GM21717 (cell line): ENCODE data around the gene TOP2B.

Experiments used
- ATAC-seq: cut with Tn5 transposase; IDR thresholded peaks from one replicate; pipeline ENCODE4 v1.9.1; 2021; ENCODE audit warnings: mild to moderate bottlenecking, moderate library complexity; ENCODE audit not compliant: unreplicated experiment

TOP2B gene

DNA sequence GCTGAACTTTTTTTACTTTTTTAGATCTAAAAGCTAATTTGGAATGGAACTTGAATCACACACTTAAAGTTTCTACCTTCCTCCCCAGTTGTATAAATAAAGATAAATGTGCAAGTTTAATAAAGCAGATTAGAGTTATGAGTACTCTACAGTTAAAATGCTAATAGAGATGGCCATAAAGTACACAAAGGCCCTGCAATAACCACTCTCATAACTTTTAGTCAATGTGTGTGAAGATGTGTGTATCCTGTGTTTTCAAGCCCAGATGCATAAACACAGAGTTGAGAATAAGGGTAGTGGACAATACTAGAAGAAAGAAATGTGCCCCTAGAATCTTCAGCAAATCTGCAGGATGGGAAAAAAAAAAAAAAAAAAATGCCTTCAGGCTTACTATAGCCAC lies 45.3 kb downstream of the TOP2B start:
- no peak for ATAC-seq

DNA sequence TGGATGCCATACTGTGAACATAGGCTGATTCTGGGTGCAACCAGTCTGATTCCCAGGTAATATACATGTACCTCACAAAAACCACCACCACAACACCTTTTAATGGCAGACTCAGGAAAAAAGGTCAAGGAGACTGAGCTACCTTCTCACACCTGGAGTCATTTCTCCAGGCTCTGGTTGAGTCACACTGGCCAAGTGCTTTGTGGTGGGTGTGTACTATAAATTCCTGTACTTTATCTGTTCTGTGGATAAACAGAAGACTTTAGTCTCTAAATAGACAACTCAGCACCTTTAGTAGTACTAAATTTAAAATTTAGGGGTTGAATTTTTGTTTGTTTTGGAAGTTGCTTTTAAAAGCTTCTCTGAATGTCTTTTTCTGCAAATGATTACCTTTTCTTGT lies 46.7 kb downstream of the TOP2B start:
- ATAC-seq = no peak

DNA sequence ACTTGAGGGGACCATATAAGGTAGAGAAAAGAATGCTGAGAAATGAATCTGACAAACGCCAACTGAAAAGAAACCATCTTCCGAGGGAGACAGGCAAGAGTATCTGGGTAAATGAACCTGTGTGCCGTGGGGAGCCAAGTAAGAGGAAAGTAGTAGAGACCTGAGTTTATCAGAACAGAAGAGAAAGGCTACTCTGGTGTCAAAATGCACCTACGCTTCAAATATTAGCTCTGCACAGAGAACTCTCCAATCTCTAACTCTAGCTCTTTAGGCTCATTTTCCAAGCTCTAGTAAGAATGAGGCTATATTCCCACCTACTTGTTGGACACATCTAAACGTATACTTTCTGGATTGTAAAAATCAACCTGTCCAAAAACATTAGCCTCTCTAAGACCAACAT lies 53.5 kb downstream of the TOP2B start:
- no peak for ATAC-seq

DNA sequence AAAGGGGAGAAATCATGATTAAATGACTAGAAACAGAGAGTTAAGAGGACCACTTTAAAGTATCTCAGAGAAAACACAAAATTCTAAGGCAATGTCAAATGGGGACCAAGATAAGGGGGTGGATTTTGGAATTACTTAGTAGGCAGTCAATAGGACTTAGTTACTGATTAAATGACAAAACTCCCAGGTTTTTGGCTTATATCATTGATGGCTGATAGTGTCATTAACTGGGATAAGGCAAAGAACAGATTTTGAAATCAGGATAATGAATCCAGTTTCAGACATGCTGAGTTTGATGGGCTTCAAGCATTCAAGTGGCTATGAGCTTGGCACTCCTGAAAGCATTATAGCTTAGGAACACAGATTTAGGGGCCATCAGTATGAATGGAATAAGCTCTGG lies 53.9 kb downstream of the TOP2B start:
- ATAC-seq = no peak

DNA sequence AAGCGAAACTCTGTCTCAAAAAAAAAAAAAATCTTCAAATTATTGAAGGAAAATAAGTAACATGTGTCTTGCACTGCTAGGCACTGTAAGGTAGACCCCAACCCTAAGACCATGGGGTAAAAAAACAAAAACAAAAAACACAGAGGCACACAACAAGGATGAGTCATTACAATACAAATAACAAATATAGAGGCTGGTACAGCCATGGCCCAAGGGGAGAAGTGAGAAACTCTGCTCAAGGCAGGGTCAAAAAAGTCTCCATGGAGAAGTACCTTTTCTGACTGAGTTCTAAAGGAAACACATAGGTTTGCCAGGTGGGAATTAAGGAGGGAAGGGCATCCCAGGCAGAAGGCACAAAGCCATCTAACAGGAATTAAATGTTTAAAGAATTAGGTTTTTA lies 54.5 kb downstream of the TOP2B start:
- no peak for ATAC-seq

DNA sequence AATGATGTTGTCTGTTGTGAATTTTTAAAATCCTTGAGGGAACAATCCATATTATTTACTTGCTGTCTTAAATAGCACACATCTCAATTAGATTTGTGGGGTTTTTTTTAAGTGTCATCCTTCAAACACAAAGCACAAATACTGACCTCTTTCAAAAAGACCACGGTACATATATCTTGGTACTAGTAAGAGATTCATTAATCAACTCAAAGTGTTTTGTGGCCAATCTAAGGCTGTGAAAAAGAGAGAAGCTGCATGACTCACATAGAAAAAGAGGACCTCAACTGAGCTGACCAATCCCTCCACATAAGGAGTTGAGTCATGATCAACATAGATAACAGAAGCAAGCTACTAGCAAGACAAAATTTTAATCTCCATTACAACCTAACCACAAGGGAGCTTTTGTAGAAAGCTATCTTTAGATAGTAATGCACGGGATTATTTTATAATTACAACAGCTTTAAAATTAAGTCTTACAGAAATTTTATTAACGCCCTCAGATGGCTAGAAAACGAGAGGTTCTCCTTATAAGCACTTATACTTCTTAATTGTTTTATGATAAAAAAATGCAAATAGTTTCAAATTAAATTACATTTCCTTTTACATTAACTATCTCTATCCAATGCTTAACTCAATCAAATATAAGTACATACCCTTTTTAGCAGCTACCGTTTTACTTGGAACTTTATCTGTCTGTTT lies 60.5 kb downstream of the TOP2B start:
- no peak for ATAC-seq

DNA sequence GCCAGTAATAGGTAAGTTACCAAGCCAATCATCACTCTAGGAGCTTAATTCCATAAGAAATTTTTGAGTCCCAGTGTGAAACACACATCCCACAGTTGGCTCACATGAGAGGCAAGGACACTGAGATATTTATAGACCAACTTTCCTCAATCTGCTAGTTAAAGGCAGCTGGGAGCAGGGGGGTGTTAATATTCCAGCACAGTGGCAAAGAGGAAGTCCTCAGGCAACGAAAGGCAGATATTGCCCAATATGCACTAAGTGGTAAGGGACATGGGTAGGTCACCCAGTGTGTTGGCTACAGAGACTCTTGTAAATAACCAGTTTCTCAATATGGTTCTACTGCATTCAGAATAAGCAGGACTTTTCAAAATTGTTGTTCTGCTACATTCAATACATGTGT lies 61.0 kb downstream of the TOP2B start:
- no peak for ATAC-seq

DNA sequence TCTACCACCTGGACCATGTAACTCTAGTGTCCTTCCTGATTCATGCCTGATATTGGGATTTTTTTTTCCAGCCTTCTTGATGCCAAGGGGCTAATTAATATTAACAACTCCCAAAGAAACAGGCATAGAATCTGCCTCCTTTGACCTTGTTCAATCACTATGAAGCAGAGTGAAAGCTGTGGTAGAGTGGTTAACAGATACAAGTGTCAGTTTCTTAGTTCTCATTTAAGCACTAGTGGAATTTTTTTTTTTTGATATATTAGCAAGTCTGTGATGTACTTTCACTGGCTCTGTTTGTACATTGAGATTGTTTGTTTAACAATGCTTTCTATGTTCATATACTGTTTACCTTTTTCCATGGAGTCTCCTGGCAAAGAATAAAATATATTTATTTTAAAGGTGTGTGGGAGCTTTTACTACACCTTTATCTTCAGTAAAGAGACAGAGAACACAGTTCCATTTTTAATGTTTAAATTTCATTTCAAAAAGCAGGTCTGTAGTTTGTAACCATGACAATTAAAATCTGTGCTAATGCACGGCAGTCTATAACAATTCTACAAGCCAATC lies 67.1 kb downstream of the TOP2B start:
- ATAC-seq = no peak

DNA sequence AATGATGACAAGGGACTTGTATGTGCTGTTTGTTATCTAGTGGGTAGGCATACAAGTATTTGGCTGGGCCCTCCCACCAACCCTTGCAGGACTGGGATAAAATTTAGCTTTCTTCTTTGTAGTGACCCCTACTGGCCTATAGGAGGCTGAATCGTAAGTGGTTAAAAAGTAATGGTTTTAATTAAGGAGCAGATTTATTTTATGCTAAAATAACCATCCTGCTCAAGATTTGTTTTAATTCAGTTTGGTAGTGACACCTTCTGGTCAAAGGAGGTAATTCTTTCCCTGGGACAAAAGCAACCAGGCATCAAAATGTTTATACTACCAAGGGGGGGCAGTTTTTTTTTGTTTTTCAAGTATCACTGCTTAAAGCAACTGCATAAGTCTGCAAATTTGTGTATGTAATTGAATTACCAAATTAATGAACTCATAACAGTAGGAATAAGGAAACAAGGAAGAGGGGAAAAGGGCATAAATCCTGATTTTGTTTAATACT lies 70.7 kb downstream of the TOP2B start:
- ATAC-seq = no peak

DNA sequence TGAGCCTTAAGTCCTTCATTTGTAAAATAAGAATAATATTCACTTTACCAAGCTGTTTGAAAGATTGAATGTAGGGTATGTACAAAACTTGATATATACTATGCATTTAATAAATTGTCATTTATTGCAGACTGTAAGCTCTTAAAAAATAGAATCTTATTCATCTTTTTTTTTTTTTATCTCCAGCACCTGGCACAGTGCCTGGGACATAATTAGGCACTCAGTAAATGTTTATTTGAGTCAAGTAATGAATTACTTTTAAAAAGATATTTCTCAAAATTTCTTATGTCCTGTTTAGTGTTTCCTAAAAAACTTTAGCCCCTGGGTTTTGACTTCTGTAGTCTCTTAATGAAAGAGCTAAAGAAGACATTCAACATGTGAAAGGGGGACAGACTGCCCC lies 71.7 kb downstream of the TOP2B start:
- no peak for ATAC-seq

DNA sequence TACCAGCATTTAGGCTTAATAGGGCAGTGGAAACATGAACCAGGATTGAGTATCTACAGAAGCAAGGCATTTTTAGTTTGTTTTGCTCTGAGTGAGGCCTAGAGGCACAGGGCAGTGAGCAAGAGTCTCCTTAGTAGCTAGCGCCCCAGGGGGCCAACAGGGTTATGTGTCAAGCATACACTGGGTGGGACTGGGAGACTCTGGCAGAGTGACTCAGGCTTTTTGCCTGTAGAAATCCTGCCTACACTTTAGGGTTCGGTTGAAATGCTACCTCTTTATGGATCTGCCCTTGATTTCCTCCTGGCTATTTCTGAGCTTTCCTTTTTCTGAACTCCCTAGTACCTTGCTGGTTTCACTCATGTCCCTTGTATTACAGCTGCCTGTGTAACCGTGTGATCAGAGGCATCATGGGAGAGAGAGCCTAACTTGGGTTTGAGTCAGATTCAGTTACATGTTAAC lies 72.2 kb downstream of the TOP2B start:
- ATAC-seq = no peak

DNA sequence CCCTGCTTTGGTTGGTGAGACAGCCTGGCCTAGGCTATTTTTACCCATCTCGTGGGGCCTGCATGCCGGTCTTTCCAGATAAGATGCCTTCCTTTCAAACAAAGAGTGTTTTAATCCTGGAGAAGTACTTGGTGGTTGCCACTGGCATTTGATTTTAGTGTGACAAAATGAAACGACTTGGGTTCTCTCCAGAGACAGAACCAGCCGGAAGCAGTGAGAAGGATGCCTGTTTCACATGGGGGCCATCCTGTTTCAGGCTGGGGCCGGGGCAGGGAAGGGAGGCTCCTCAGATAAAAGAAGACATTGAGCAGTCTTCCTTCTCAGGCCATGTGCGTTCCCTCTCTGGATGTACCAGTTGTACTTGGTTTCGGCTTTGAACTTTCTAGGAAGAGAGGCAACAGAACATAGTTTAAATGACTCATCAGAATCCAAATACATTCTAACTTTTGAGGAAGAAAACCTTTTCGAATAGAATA lies 74.9 kb downstream of the TOP2B start:
- ATAC-seq = no peak

DNA sequence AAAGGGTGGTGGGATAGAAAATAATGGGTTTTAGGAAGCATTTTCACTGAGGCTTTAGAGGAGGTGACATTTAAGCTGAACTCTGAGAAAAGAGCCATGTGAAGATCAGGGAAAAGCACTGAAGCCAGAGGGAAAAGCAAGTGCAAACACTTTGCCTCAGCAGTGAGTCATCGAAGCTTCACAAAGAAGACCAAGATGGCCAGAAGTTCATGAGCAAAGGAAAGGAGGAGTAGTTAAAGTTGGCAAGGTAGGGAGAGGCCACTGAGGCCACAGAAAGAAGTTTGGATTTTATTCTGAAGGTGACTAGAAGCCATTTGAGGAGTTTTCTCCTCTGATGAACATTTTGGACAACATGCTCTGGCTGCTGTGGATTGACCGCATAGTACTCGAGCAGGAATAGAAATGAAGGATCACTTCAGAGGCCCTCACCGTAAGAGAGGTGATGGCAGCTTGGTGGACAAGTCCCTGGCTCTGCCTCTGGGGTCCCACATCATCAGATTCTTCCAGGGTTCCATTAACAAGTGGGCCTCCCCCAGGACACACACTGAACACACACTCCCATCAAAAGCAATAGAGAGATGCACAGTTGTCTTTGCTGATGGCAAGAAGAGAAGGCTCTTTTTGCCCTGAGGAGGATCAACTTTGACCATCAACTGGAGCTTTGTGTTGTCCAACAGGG lies 75.5 kb downstream of the TOP2B start:
- no peak for ATAC-seq

DNA sequence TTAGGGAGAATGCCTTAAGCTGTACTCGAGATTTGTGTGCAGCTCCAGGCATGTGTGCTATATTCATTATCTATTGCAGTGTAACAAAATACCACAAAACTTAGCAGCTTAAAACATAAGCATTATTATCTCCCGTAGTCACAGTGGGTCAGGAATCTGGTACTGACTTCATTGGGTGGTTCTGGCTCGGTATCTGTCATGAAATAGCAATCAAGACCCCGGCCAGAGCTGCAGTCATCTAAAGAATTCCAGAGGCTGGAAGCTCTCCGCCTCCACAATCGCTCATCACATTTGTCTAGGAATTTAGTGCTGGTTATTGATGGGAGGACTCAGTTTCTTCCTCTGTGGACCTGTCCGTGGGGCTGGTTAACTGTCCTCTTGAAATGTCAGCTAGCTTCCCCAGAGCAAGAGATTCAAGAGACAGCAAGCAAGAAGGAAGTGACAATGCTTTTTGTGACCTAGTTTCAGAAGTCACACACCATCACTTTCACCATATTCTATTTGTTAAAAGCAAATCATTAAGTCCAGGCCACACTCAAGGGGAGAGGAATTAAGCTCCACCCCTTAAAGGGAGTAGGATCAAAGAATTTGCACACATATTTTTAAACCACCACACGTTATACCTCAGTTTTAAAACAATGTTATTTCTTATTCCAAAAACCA lies 76.1 kb downstream of the TOP2B start:
- ATAC-seq = no peak

DNA sequence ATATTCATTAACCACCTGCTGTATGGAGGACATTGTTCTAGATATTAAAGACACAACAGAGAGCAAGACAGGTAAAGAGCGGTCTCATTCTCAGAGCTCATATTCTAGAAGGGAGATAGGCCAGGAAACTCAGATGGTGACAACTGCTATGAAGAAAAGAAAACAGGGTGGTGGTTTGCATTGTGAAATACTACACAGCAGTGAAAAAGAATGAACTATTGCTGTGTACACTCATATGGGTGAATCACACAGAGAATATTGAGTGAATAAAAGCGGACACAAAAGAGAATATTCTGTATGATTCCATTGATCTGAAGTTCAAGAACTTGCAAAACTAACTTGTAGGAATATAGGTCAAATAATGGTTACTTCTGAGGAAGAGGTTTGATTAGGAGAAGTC lies 76.7 kb downstream of the TOP2B start:
- ATAC-seq = no peak

DNA sequence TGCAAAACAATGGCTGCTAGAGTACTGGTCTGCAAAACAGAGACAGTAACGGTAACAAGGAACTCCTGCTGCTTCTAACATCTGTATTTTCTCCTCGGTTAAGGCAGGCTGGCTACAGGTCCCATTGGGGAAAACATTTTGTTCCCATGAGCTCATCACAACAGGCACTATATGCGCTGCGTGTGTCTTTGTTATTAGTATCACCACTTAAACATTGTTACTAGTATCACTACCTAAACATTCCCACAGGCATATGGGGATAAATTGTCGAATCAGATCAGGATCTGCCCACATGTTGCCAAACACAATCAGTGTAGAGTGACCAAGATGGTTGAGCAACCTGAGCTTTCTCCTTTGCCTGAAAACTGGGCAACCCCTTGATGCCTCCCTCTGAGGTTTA lies 77.2 kb downstream of the TOP2B start:
- ATAC-seq = no peak

DNA sequence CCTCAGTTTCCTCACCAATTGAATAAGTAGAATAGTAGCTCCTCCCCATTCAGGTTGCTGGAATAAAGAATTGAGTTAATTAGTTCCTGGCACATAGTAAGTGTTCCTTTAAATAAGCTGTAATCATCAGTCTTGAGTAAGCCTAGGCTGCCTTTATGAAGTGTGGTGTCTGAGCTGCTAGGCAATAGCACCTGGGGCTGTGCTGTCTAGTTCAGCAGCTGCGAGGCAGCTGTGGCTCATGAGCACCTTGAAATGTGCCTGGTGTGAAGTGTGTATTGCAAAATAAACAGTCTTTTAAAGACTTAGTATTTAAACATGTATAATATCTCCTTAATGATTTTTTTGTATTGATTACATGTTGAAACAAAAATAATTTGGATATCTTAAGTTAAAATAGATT lies 77.6 kb downstream of the TOP2B start:
- ATAC-seq = no peak

DNA sequence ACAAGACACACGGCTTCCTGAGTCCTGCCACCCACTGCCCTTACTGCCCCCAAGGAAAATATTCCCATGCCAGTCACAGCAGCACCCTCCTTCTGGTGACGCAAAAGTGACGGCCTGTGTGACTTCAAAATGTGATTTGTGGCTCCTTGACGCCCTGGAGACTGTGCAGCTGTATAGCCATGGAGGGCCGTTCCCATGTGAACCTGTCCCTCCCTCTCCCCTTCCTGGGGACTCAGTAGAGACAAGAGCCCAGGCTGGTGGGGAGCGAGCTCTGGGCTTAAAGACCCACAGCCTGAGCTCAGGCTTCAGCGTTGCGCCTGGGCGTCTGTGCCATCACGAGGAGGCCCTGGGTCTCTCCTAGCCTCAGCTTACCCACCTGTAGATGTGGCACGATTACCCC lies 78.2 kb downstream of the TOP2B start:
- no peak for ATAC-seq

DNA sequence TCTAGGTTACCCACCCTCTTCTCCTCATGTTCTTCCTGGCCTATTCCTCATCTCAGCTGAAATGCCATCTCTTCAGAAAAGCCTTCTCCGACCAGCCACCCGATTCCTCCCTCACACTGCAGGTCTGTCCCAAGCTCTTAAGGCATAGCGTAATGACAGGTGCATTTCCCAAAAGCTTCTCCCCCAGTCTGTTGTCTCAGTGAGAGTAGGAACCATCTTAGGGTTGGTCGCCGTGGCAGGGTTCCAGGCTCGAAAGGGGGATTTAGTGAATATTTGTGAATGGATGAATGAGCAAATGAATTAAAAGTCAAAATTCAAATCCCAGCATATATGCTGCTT lies 78.6 kb downstream of the TOP2B start:
- ATAC-seq = no peak

DNA sequence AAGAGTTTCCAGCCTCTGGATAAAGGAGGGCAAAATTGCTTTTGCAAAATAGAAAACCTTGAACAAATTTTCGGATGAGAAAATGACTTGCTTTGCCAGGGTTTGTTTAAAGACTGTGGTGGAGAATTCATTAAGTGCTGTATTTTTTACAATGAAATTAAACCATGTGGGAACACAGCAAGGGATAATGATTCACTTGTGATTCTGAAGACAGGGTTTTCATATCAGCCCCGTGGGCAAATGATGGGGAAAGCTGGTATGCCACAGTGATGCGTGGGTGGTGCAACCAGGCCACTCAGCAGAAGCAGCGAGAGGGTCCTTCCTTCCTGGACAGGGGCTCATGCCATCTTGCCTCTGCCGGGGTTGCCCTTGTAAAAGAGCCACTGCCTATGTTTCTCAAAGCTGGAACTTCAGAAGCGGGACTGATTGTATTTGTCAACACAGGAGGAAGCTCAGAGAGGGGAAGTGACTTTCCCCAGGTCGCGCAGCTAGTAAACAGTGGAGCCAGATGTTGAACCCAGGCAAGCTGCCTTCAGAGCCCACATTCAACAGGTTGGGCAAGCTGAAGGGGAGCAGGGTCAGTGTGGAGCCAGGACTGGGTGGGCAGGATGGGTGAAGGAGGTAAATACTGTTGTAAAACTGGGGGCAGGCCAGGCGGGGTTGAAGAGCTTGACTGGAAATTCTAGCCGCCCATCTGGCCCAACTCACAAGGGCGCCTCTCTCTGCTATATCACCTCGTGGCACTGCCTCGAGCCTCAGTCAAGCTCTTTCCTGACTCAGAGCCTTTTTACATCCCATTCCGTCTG lies 79.1 kb downstream of the TOP2B start:
- ATAC-seq = no peak
